Spleen (tissue), 11 donors: ENCODE results near the gene PTPRN2. TPM values are rescaled to one million over a fixed set of nuclear protein-coding genes. Genes with fewer than 3 reads are reported as not detected.
"Not testable (repeated sequence)": the region's sequence is repeated elsewhere in the genome, so short reads cannot be mapped to it uniquely, and the experiment has no call there.

Source experiments
- DNase-seq: peaks from one replicate; pipeline ENCODE4 v3.0.0-alpha.2; 2020
- H3K27ac ChIP-seq, 8 donors: fragments of 200-600 bp; sonication (generic) in 7 of 8; 1 replicate in 4 of 8; 2 replicates in 4 of 8; pipeline versions ENCODE4 v1.5.0 to v1.8.0; 2016 to 2021; ENCODE audit warnings: inconsistent platforms in 4 of 8, mild to moderate bottlenecking in 4 of 8, moderate library complexity in 1 of 8
- H3K27me3 ChIP-seq, 7 donors: fragments of 200-600 bp; sonication (generic) in 6 of 7; replicated peaks in 1 of 7; 1 replicate in 4 of 7; 2 replicates in 3 of 7; pipeline versions ENCODE4 v1.5.0 to v1.8.0; 2016 to 2021; ENCODE audit warnings: inconsistent platforms in 3 of 7, mild to moderate bottlenecking in 1 of 7
- H3K36me3 ChIP-seq, 6 donors: fragments of 200-600 bp; sonication (generic) in 5 of 6; 1 replicate in 4 of 6; 2 replicates in 2 of 6; pipeline versions ENCODE4 v1.5.0 to v1.8.0; 2016 to 2021; ENCODE audit warnings: inconsistent platforms in 2 of 6
- H3K4me1 ChIP-seq, 6 donors: fragments of 200-600 bp; sonication (generic) in 5 of 6; 1 replicate in 3 of 6; 2 replicates in 3 of 6; pipeline versions ENCODE4 v1.5.0 to v1.8.0; 2016 to 2021; ENCODE audit warnings: inconsistent platforms in 3 of 6
- H3K4me3 ChIP-seq, 8 donors: fragments of 200-600 bp; sonication (generic) in 7 of 8; 1 replicate in 4 of 8; 2 replicates in 4 of 8; pipeline versions ENCODE4 v1.5.0 to v1.8.0; 2016 to 2021; ENCODE audit warnings: inconsistent platforms in 4 of 8, mild to moderate bottlenecking in 4 of 8, moderate library complexity in 2 of 8
- H3K9me3 ChIP-seq, 8 donors: fragments of 200-600 bp; sonication (generic) in 7 of 8; 1 replicate in 4 of 8; 2 replicates in 4 of 8; pipeline versions ENCODE4 v1.5.0 to v1.8.0; 2016 to 2021; ENCODE audit warnings: inconsistent platforms in 4 of 8
- CTCF ChIP-seq, 11 experiments: fragments of 200-600 bp in 7 of 11; fragments of 450-650 bp in 4 of 11; sonication (generic) in 4 of 11; IDR thresholded peaks in 8 of 11; conservative IDR thresholded peaks in 3 of 11; 1 replicate in 7 of 11; 2 replicates in 4 of 11; pipeline versions ENCODE4 v1.4.0 to v1.8.0; 2016 to 2021; ENCODE audit warnings: antibody characterized with exemption in 11 of 11, inconsistent platforms in 4 of 11, mild to moderate bottlenecking in 1 of 11
- POLR2A ChIP-seq, 3 donors: fragments of 450-650 bp; IDR thresholded peaks; one replicate each; pipeline ENCODE4 v1.5.1; 2017; ENCODE audit warnings: antibody characterized with exemption in 3 of 3, mild to moderate bottlenecking in 1 of 3
- POLR2AphosphoS5 ChIP-seq, 3 donors: sonication (generic); formaldehyde crosslinking; IDR thresholded peaks; one replicate each; pipeline ENCODE4 v1.5.1; 2017; ENCODE audit warnings: antibody characterized with exemption in 3 of 3
- WGBS, 5 donors: extraction: QIAGEN DNeasy Blood & Tissue Kit in 3 of 5; methylation state at CpG; one replicate each; pipeline versions ENCODE4 v1.1.5 to v1.1.7; 2013 to 2018; 5-methylcytosine and 5-hydroxymethylcytosine counted together
- intact Hi-C: fragments of 100-400 bp; cut with DNase I; formaldehyde crosslinking; loops from one replicate; pipeline ENCODE4 v1.15.0; 2023; ENCODE audit warnings: low total_unique reads
- polyA plus RNA-seq, 3 donors: library from polyadenylated mRNA; stranded (reverse); fragments of 200-250 nt; gene quantifications; one replicate each; pipeline ENCODE4 v1.2.1, GENCODE V29; 2013
- total RNA-seq, 7 donors: library from RNA; depleted of rRNA in 3 of 7; stranded (reverse); fragments of >200 nt in 3 of 7; fragmentation: NEBNext Ultra II Directional in 4 of 7; extraction: Animal tissue kit (Norgen Biotek cat#: 25700) in 4 of 7; gene quantifications; one replicate each; pipeline versions ENCODE4 v1.1.0 to v1.2.1, GENCODE V29; 2016 to 2021
- donor health status: healthy with polysubstance abuse.
- donor health status: DM: no; HTN: no; CAD: no; lungs with moderate emphysema.
- donor health status: DM: no; HTN: no; CAD: no.
- donor health status: Bipolar disorder and iron deficiency.
- donor health status: healthy.
- donor health status: DM: no; HTN: no; CAD: no.
- donor health status: DM: yes; HTN: yes; CAD: no.

The PTPRN2 gene
- total and polyA plus RNA-seq, 10 donors, result 7.0 to 22.8 (median 16.8) TPM

DNA sequence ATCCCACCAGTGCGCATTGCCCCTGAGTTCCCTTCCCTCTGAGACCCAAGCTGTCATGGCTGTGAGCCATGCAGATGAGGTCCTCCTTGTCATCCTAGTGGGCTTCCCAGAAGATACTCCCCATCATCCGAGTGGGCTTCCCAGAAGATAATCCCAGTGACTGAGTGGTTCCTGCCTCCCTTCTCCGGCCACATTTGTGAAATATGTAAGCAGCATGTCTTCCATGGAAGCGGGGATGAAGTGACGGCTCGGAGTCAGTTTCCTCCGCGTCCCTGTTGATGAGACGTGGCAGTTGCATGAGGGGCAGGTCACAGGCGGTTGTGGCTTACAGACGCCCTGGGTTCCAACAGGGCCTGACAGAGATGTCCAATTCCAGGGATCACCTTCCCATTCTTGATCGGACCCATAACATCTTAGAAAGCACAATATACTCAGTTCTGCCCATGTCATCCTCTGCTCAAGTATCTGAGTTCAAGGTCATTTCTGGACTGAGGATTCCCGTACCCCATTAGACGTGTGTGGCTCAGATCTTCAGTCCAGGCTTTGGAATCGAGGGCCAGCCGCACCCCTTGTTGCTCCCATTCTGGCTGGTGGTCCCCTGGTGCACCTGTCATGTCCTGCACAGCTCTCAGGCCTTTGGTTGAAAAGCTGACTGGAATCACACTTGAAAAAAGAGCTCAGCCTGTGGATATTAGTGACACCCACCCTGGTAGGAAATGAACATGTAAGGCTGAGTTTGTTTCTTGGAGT lies 166.9 kb downstream of the PTPRN2 start:
- no peak for DNase-seq
- no peaks in the 10 kb centered on the region for H3K36me3 ChIP-seq
- no peaks in the 10 kb centered on the region for H3K4me1 ChIP-seq
- intact Hi-C loops, result no loop called here
- no peak overlapping the region for H3K27ac ChIP-seq
- H3K4me3 ChIP-seq, result no peak overlapping the region
- H3K27me3 ChIP-seq, result no peaks in the 10 kb centered on the region
- WGBS, 5 donors, result 89 to 92% (median 91%) methylated on average over 12 to 16 of the region's 16 CpGs
- no peaks in the 10 kb centered on the region for H3K9me3 ChIP-seq
- TF ChIP-seq CTCF (IDR thresholded peaks at IDR 0.05 in 8 of 11, conservative IDR thresholded peaks at IDR 0.05 in 3 of 11) (no peak), POLR2A (IDR thresholded peaks at IDR 0.05) (no peak), POLR2AphosphoS5 (IDR thresholded peaks at IDR 0.05) (no peak)

DNA sequence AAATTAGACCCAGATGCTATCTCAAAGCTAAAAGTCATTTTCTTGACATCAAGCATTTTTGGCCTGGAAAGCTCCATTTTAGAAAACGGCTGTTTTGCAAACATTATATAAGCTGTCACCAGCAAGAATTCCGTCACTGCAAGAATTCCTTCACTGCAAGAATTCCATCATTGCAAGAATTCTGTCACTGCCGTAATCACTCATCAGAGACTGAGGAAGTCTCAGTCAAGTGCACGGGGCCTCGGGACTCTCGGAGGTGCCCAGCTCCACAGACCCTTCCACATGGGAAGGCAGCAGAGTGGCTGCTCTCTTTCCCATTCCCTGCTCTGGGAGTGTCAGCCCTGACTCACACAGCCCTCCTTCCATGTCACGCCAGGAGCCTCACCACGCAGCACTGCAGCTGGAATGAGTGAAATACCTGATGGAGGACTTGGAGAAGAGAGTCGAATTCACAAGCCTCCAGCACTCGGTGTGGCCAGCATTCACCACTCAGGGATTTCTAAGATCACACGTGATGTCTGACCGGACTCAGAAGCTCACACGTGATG lies 168.3 kb downstream of the PTPRN2 start:
- Histone ChIP-seq H3K4me1 (no peaks in the 10 kb centered on the region), H3K27ac (no peak overlapping the region), H3K9me3 (no peaks in the 10 kb centered on the region), H3K4me3 (no peak overlapping the region), H3K27me3 (no peaks in the 10 kb centered on the region), H3K36me3 (no peaks in the 10 kb centered on the region)
- 74 to 85% (median 79%) methylated on average over 11 to 13 of the region's 13 CpGs for WGBS, 5 donors
- TF ChIP-seq POLR2A (IDR thresholded peaks at IDR 0.05) (no peak), CTCF (IDR thresholded peaks at IDR 0.05 in 8 of 11, conservative IDR thresholded peaks at IDR 0.05 in 3 of 11) (no peak), POLR2AphosphoS5 (IDR thresholded peaks at IDR 0.05) (no peak)
- intact Hi-C loops, result no loop called here
- no peak for DNase-seq

DNA sequence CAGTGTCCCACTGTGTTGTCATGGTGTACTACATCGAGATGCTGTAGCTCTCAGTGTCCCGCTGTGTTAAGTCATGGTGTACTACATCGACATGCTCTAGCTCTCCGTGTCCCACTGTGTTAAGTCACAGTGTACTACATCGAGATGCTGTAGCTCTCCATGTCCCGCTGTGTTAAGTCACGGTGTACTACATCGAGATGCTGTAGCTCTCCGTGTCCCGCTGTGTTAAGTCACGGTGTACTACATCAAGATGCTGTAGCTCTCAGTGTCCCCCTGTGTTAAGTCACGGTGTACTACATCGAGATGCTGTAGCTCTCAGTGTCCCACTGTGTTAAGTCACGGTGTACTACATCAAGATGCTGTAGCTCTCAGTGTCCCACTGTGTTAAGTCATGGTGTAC lies 169.2 kb downstream of the PTPRN2 start:
- H3K4me1 ChIP-seq, DNase-seq, intact Hi-C loops, H3K36me3 ChIP-seq, H3K4me3 ChIP-seq, H3K27me3 ChIP-seq, H3K27ac ChIP-seq, H3K9me3 ChIP-seq: not testable (repeated sequence)
- WGBS, 5 donors, result 83 to 95% (median 92%) methylated on average over 10 to 14 of the region's 14 CpGs

DNA sequence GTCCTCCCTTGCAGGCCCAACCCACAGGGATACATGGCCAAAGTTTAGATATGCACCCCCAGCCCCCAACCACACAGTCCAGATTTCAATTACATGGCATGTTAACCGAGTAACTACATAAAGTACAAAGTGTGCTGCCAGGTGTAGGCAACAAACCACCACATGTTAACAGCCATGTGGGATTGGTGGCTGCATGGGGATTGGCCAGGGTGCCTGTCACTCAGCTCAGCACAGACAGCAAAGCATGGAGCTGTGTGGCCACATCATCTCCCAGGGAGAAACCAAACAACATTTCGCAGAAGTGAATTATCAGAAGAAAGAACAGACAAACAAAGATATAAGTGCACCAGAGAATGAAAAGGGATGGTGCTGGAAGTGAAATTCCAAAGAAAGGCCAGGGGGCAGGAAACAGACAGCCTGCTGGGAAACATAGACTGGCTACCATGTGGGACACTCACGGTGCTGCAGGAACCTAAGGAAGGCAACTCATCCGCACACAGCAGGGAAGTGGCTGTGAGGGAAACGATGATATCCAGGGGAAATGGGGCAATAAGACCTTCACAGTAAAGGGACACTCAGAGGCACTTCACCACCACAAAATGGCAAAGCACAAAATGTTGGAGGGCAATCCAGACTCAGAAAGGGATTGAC lies 171.2 kb downstream of the PTPRN2 start:
- intact Hi-C loops, result no loop called here
- Histone ChIP-seq H3K27me3 (no peaks in the 10 kb centered on the region), H3K4me3 (no peak overlapping the region), H3K36me3 (no peaks in the 10 kb centered on the region), H3K4me1 (no peaks in the 10 kb centered on the region), H3K9me3 (no peaks in the 10 kb centered on the region), H3K27ac (no peak overlapping the region)
- 63 to 79% (median 65%) methylated on average over 5 of the region's 5 CpGs for WGBS, 5 donors
- TF ChIP-seq POLR2A (IDR thresholded peaks at IDR 0.05), result no peak
- TF ChIP-seq CTCF (IDR thresholded peaks at IDR 0.05 in 8 of 11, conservative IDR thresholded peaks at IDR 0.05 in 3 of 11), result no peak
- TF ChIP-seq POLR2AphosphoS5 (IDR thresholded peaks at IDR 0.05), result no peak
- peak; percentile 27 for DNase-seq
